ENCODE data around the gene HYAL2.
A peak's percentile ranks its signal among the peaks of the same experiment; 100 is the strongest.

Gene HYAL2

DNA sequence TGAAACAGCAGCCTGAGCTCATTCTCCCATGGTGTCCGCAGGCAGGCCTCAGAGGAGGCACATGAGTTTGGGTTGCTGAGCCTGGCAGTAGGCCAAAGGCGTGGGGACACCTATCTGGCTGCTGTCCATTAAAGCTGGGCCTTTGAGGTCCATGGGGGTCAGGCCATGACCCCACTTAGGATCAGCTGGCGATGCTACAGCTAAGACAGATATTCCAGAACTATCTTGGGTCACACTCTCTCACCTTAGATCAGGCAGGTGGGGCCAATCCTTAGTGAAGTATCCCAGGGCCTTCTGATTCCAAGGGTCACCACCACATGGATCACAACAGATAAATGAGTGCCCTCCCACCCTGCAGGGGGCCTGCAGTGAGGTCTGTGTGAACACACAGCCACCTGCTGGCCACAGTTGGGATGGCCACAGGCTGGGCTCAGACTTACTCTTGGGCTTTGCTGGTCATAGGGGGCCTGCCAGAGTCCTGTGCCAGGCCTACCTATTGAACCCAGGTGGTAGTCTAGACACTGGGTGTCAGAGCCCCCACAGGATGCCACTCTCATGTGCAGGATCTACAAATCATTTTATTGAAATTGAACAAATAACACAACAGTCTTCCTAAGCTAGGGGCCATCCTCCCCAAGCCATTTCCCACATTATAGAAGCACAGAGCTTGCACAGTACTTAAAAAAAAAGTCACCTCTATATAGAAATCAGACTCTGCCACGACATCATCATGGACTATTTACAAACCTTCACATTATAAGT is 2.0 kb upstream of the HYAL2 start (continued):
- TF ChIP-seq, protein P1, sequence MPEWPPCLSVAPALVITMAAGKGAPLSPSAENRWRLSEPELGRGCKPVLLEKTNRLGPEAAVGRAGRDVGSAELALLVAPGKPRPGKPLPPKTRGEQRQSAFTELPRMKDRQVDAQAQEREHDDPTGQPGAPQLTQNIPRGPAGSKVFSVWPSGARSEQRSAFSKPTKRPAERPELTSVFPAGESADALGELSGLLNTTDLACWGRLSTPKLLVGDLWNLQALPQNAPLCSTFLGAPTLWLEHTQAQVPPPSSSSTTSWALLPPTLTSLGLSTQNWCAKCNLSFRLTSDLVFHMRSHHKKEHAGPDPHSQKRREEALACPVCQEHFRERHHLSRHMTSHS (tag by site-specific recombination; IDR thresholded peaks at IDR 0.05): no peak
- TF ChIP-seq ZNF621 (tag by site-specific recombination; IDR thresholded peaks at IDR 0.05): no peak
- TF ChIP-seq, protein P2, sequence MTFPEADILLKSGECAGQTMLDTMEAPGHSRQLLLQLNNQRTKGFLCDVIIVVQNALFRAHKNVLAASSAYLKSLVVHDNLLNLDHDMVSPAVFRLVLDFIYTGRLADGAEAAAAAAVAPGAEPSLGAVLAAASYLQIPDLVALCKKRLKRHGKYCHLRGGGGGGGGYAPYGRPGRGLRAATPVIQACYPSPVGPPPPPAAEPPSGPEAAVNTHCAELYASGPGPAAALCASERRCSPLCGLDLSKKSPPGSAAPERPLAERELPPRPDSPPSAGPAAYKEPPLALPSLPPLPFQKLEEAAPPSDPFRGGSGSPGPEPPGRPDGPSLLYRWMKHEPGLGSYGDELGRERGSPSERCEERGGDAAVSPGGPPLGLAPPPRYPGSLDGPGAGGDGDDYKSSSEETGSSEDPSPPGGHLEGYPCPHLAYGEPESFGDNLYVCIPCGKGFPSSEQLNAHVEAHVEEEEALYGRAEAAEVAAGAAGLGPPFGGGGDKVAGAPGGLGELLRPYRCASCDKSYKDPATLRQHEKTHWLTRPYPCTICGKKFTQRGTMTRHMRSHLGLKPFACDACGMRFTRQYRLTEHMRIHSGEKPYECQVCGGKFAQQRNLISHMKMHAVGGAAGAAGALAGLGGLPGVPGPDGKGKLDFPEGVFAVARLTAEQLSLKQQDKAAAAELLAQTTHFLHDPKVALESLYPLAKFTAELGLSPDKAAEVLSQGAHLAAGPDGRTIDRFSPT (tag by site-specific recombination; IDR thresholded peaks at IDR 0.05): no peak
- no peak for TF ChIP-seq ZNF777 (tag by site-specific recombination; IDR thresholded peaks at IDR 0.05; ENCODE audit: borderline replicate concordance)
- TF ChIP-seq, protein P3, sequence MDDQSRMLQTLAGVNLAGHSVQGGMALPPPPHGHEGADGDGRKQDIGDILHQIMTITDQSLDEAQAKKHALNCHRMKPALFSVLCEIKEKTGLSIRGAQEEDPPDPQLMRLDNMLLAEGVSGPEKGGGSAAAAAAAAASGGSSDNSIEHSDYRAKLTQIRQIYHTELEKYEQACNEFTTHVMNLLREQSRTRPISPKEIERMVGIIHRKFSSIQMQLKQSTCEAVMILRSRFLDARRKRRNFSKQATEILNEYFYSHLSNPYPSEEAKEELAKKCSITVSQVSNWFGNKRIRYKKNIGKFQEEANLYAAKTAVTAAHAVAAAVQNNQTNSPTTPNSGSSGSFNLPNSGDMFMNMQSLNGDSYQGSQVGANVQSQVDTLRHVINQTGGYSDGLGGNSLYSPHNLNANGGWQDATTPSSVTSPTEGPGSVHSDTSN (CRISPR knock-in tag; IDR thresholded peaks at IDR 0.05): no peak
- no peak for TF ChIP-seq ZNF514 (tag by site-specific recombination; IDR thresholded peaks at IDR 0.05)
- TF ChIP-seq, protein P4, sequence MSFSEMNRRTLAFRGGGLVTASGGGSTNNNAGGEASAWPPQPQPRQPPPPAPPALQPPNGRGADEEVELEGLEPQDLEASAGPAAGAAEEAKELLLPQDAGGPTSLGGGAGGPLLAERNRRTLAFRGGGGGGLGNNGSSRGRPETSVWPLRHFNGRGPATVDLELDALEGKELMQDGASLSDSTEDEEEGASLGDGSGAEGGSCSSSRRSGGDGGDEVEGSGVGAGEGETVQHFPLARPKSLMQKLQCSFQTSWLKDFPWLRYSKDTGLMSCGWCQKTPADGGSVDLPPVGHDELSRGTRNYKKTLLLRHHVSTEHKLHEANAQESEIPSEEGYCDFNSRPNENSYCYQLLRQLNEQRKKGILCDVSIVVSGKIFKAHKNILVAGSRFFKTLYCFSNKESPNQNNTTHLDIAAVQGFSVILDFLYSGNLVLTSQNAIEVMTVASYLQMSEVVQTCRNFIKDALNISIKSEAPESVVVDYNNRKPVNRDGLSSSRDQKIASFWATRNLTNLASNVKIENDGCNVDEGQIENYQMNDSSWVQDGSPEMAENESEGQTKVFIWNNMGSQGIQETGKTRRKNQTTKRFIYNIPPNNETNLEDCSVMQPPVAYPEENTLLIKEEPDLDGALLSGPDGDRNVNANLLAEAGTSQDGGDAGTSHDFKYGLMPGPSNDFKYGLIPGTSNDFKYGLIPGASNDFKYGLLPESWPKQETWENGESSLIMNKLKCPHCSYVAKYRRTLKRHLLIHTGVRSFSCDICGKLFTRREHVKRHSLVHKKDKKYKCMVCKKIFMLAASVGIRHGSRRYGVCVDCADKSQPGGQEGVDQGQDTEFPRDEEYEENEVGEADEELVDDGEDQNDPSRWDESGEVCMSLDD (tag by site-specific recombination; IDR thresholded peaks at IDR 0.05): 0 out of 2 replicates have a peak, but pooled peaks have one; percentile 30
- no peak for TF ChIP-seq MEIS1 (CRISPR knock-in tag; IDR thresholded peaks at IDR 0.05; ENCODE audit: borderline replicate concordance)
- TF ChIP-seq IKZF3 (tag by site-specific recombination; IDR thresholded peaks at IDR 0.05): peak; percentile 48
- TF ChIP-seq, protein P5, sequence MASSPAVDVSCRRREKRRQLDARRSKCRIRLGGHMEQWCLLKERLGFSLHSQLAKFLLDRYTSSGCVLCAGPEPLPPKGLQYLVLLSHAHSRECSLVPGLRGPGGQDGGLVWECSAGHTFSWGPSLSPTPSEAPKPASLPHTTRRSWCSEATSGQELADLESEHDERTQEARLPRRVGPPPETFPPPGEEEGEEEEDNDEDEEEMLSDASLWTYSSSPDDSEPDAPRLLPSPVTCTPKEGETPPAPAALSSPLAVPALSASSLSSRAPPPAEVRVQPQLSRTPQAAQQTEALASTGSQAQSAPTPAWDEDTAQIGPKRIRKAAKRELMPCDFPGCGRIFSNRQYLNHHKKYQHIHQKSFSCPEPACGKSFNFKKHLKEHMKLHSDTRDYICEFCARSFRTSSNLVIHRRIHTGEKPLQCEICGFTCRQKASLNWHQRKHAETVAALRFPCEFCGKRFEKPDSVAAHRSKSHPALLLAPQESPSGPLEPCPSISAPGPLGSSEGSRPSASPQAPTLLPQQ (tag by site-specific recombination; IDR thresholded peaks at IDR 0.05): peak; percentile 49; the same call in 1 of the 2 replicates
- no peak for TF ChIP-seq HOXD13 (CRISPR knock-in tag; IDR thresholded peaks at IDR 0.05; ENCODE audit: borderline replicate concordance)
- no peak for TF ChIP-seq ZSCAN23 (tag by site-specific recombination; IDR thresholded peaks at IDR 0.05)
- TF ChIP-seq, protein P6, sequence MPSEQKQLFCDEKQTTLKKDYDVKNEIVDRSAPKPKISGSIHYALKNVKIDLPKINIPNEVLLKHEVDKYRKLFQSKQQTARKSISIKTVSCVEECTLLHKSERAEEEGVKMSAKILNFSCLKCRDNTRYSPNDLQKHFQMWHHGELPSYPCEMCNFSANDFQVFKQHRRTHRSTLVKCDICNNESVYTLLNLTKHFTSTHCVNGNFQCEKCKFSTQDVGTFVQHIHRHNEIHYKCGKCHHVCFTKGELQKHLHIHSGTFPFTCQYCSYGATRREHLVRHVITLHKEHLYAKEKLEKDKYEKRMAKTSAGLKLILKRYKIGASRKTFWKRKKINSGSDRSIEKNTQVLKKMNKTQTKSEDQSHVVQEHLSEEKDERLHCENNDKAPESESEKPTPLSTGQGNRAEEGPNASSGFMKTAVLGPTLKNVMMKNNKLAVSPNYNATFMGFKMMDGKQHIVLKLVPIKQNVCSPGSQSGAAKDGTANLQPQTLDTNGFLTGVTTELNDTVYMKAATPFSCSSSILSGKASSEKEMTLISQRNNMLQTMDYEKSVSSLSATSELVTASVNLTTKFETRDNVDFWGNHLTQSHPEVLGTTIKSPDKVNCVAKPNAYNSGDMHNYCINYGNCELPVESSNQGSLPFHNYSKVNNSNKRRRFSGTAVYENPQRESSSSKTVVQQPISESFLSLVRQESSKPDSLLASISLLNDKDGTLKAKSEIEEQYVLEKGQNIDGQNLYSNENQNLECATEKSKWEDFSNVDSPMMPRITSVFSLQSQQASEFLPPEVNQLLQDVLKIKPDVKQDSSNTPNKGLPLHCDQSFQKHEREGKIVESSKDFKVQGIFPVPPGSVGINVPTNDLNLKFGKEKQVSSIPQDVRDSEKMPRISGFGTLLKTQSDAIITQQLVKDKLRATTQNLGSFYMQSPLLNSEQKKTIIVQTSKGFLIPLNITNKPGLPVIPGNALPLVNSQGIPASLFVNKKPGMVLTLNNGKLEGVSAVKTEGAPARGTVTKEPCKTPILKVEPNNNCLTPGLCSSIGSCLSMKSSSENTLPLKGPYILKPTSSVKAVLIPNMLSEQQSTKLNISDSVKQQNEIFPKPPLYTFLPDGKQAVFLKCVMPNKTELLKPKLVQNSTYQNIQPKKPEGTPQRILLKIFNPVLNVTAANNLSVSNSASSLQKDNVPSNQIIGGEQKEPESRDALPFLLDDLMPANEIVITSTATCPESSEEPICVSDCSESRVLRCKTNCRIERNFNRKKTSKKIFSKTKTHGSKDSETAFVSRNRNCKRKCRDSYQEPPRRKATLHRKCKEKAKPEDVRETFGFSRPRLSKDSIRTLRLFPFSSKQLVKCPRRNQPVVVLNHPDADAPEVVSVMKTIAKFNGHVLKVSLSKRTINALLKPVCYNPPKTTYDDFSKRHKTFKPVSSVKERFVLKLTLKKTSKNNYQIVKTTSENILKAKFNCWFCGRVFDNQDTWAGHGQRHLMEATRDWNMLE (tag by site-specific recombination; conservative IDR thresholded peaks at IDR 0.05; ENCODE audit: low read depth): no peak
- TF ChIP-seq, protein P7, sequence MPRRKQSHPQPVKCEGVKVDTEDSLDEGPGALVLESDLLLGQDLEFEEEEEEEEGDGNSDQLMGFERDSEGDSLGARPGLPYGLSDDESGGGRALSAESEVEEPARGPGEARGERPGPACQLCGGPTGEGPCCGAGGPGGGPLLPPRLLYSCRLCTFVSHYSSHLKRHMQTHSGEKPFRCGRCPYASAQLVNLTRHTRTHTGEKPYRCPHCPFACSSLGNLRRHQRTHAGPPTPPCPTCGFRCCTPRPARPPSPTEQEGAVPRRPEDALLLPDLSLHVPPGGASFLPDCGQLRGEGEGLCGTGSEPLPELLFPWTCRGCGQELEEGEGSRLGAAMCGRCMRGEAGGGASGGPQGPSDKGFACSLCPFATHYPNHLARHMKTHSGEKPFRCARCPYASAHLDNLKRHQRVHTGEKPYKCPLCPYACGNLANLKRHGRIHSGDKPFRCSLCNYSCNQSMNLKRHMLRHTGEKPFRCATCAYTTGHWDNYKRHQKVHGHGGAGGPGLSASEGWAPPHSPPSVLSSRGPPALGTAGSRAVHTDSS (tag by site-specific recombination; IDR thresholded peaks at IDR 0.05): no peak
- no peak for TF ChIP-seq ZNF155 (tag by site-specific recombination; IDR thresholded peaks at IDR 0.05)
- TF ChIP-seq GLIS2 (tag by site-specific recombination; IDR thresholded peaks at IDR 0.05): peak; percentile 93
- TF ChIP-seq, protein P8, sequence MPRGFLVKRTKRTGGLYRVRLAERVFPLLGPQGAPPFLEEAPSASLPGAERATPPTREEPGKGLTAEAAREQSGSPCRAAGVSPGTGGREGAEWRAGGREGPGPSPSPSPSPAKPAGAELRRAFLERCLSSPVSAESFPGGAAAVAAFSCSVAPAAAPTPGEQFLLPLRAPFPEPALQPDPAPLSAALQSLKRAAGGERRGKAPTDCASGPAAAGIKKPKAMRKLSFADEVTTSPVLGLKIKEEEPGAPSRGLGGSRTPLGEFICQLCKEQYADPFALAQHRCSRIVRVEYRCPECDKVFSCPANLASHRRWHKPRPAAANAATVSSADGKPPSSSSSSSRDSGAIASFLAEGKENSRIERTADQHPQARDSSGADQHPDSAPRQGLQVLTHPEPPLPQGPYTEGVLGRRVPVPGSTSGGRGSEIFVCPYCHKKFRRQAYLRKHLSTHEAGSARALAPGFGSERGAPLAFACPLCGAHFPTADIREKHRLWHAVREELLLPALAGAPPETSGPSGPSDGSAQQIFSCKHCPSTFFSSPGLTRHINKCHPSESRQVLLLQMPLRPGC (tag by site-specific recombination; IDR thresholded peaks at IDR 0.05): no peak
- TF ChIP-seq, protein P9, sequence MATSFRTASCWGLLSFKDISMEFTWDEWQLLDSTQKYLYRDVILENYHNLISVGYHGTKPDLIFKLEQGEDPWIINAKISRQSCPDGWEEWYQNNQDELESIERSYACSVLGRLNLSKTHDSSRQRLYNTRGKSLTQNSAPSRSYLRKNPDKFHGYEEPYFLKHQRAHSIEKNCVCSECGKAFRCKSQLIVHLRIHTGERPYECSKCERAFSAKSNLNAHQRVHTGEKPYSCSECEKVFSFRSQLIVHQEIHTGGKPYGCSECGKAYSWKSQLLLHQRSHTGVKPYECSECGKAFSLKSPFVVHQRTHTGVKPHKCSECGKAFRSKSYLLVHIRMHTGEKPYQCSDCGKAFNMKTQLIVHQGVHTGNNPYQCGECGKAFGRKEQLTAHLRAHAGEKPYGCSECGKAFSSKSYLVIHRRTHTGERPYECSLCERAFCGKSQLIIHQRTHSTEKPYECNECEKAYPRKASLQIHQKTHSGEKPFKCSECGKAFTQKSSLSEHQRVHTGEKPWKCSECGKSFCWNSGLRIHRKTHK (tag by site-specific recombination; IDR thresholded peaks at IDR 0.05): no peak
- TF ChIP-seq ZBTB8A (tag by site-specific recombination; IDR thresholded peaks at IDR 0.05): no peak
